ENCODE data around the gene SQSTM1.
"Not testable (repeated sequence)": the region's sequence is repeated elsewhere in the genome, so short reads cannot be mapped to it uniquely, and the experiment has no call there.

SQSTM1 gene

GRCh38 chr5:179786861-179787260 lies 33.8 kb upstream of the SQSTM1 start:
- Mint-ChIP-seq H3K27me3 (no peaks in the 10 kb centered on the region), H3K36me3 (ENCODE audit: insufficient read depth) (peaks cover 3% of the 10 kb centered on the region), H3K9me3 (no peaks in the 10 kb centered on the region), H3K27ac (peak overlapping the region in 1 of 2 donors; percentile 74), H3K4me1 (ENCODE audit: low read depth in 2 of 2) (peaks cover 0 to 4% of the 10 kb centered on the region in 2 donors), H3K4me3 (no peak overlapping the region)
- ATAC-seq (replicated peaks): no peak
- no peak for DNase-seq

GRCh38 chr5:179788193-179788854 lies 32.4 kb upstream of the SQSTM1 start:
- H3K9me3 Mint-ChIP-seq: no peaks in the 10 kb centered on the region
- peaks cover 3% of the 10 kb centered on the region for H3K36me3 Mint-ChIP-seq (ENCODE audit: insufficient read depth)
- peaks cover 7 to 9% of the 10 kb centered on the region in 2 donors for H3K4me1 Mint-ChIP-seq (ENCODE audit: low read depth in 2 of 2)
- ATAC-seq (replicated peaks) (no peak), DNase-seq (no peak)
- no peaks in the 10 kb centered on the region for H3K27me3 Mint-ChIP-seq
- no peak overlapping the region for H3K27ac Mint-ChIP-seq
- no peak overlapping the region for H3K4me3 Mint-ChIP-seq

DNA sequence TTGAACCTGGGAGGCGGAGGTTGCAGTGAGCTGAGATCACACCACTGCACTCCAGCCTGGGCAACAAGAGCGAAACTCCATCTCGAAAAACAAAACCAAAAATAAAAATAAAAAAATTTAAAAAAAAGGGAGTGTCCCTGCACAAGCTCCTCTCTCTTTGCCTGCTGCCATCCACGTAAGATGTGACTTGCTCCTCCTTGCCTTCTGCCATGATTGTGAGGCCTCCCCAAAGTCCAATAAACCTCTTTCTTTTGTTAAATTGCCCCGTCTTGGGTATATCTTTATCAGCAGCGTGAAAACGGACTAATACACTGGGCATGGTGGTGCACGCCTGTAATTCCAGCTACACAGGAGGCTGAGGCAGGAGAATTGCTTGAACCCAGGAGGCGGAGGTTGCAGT lies 31.4 kb upstream of the SQSTM1 start:
- not testable (repeated sequence) for DNase-seq; H3K4me3 Mint-ChIP-seq; H3K27ac Mint-ChIP-seq; H3K9me3 Mint-ChIP-seq; H3K36me3 Mint-ChIP-seq (ENCODE audit: insufficient read depth); H3K27me3 Mint-ChIP-seq; ATAC-seq (replicated peaks)
- peaks cover 15 to 19% of the 10 kb centered on the region in 2 donors for H3K4me1 Mint-ChIP-seq (ENCODE audit: low read depth in 2 of 2)

- peak overlapping the region in 1 of 2 donors; percentile 20 for H3K4me3 Mint-ChIP-seq
- ATAC-seq (replicated peaks) (no peak), DNase-seq (no peak)
- H3K36me3 Mint-ChIP-seq (ENCODE audit: insufficient read depth): peaks cover 25% of the 10 kb centered on the region
- no peaks in the 10 kb centered on the region for H3K27me3 Mint-ChIP-seq
- H3K9me3 Mint-ChIP-seq: no peaks in the 10 kb centered on the region
- peak overlapping the region; percentile 71 to 97 for H3K27ac Mint-ChIP-seq
- peaks cover 23 to 34% of the 10 kb centered on the region in 2 donors for H3K4me1 Mint-ChIP-seq (ENCODE audit: low read depth in 2 of 2)
Observed at GRCh38 chr5:179791881-179792611, 28.7 kb upstream of the SQSTM1 start.

- no peak for ATAC-seq (replicated peaks)
- Mint-ChIP-seq H3K27ac (peak overlapping the region; percentile 88 to 97), H3K4me3 (peak overlapping the region; percentile 76 to 77), H3K36me3 (ENCODE audit: insufficient read depth) (peaks cover 32% of the 10 kb centered on the region), H3K9me3 (no peaks in the 10 kb centered on the region), H3K27me3 (no peaks in the 10 kb centered on the region), H3K4me1 (ENCODE audit: low read depth in 2 of 2) (peaks cover 24 to 34% of the 10 kb centered on the region in 2 donors)
- DNase-seq: no peak
Observed at GRCh38 chr5:179792612-179793467, 27.9 kb upstream of the SQSTM1 start.

DNA sequence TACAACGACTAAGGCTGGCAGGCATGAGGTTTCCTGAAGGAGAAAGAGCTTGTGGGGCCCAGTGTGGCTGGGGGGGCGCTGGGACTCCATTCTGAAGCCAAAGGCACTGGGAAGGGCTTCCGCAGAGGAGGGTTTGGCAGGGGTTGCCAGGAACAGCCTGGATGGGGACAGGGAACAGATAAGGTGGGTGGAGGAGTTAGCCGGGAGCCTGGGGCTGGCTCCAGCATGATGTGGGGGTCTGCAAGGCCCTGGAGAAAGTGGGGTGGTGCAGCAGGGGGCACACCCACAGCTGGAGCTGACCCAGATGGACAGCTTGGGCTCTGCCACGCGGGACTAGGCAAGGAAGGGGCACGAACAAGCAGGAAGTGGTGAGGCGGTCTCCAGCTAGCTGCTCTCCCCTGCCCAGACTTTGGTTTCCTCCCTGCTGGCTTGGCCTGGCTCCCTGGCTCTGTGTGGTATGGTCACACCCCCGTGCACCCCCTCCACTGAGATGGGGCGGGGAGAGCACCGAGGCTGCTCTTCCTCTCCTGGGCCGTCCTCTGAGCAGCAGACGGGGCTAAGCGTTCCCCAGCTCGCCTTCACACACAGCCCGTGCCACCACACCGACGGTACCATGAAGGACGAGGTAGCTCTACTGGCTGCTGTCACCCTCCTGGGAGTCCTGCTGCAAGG lies 27.1 kb upstream of the SQSTM1 start, which contains the start of gene LTC4S:
Gene LTC4S (plus strand): TSS at position 519 of the 672 bp plus-strand sequence. CDS start 95 bp downstream, at position 614.
- Mint-ChIP-seq H3K4me3 (peak within 1 kb of the TSS; percentile 76 to 77), H3K36me3 (ENCODE audit: insufficient read depth) (peaks cover 32% of the 10 kb centered on the region), H3K27me3 (no peaks in the 10 kb centered on the region), H3K4me1 (ENCODE audit: low read depth in 2 of 2) (peaks cover 24 to 34% of the 10 kb centered on the region in 2 donors), H3K9me3 (no peaks in the 10 kb centered on the region), H3K27ac (peak within 1 kb of the TSS; percentile 88 to 97)
- ATAC-seq (replicated peaks) (peak; percentile 78), DNase-seq (peak; percentile 67 to 73 (median 71))

GRCh38 chr5:179794171-179794570 lies 26.5 kb upstream of the SQSTM1 start:
- Mint-ChIP-seq H3K4me1 (ENCODE audit: low read depth in 2 of 2) (peaks cover 24 to 34% of the 10 kb centered on the region in 2 donors), H3K9me3 (no peaks in the 10 kb centered on the region), H3K36me3 (ENCODE audit: insufficient read depth) (peaks cover 38% of the 10 kb centered on the region), H3K27ac (peak overlapping the region; percentile 88 to 97), H3K27me3 (no peaks in the 10 kb centered on the region), H3K4me3 (peak overlapping the region; percentile 76 to 77)
- no peak for ATAC-seq (replicated peaks)
- DNase-seq: no peak

DNA sequence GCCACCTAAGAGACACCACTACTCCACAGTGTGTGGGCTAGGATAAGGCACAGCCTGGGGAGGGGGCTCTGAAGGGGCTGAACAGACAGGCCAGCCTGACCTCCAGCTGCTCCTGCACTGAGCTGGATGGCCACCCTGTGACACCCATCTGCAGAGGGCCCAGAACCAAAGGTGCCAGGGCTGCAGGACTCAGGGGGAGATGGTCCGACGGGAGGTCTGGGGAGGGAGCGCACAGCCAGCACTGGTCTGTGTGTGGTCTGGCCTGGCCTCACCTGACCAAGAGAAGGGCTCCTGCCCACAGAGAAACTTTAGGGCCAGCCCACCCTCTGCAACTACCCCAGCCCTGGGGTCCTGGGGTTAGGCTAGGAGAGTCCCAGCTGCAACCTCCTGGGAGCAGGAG lies 26.1 kb upstream of the SQSTM1 start:
- peaks cover 28 to 34% of the 10 kb centered on the region in 2 donors for H3K4me1 Mint-ChIP-seq (ENCODE audit: low read depth in 2 of 2)
- H3K27ac Mint-ChIP-seq: peak overlapping the region in 1 of 2 donors; percentile 97
- H3K36me3 Mint-ChIP-seq (ENCODE audit: insufficient read depth): peaks cover 42% of the 10 kb centered on the region
- peak overlapping the region; percentile 76 to 77 for H3K4me3 Mint-ChIP-seq
- no peaks in the 10 kb centered on the region for H3K9me3 Mint-ChIP-seq
- no peak for DNase-seq
- H3K27me3 Mint-ChIP-seq: no peaks in the 10 kb centered on the region
- ATAC-seq (replicated peaks): no peak

DNA sequence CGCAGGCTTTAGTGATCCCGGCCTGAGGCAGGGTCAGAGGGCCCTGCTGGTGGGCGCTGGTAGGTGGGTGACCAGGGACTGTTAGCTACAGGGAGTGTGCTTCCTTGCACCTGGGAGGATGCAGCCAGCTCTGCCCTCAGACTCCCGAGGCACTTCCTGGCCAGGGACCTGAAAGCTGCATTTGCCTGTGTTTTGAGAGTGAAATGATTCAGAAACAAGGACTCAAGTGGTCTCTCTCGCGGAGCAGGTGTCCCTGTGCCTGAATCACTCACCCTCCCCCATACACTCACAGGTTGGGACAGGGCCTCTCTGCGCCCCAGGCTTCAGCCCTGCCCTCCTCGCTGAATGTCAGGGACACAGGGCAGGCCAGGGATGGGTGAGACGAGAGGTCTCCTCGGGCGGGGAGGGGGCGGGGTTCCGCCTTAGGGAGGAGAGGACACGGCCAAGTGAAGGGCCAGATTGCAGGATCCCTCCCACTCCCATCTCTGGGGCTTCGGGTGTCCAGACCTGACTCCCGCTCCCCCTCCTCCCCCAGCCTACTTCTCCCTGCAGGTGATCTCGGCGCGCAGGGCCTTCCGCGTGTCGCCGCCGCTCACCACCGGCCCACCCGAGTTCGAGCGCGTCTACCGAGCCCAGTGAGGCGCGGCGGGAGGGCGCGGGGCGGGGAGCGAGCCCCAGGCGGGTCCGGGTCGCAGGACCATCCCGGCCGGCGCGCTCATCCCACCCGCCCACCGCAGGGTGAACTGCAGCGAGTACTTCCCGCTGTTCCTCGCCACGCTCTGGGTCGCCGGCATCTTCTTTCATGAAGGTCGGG lies 25.4 kb upstream of the SQSTM1 start:
- DNase-seq: no peak
- H3K36me3 Mint-ChIP-seq (ENCODE audit: insufficient read depth): peaks cover 44% of the 10 kb centered on the region
- H3K27ac Mint-ChIP-seq: peak overlapping the region in 1 of 2 donors; percentile 97
- ATAC-seq (replicated peaks): no peak
- no peaks in the 10 kb centered on the region for H3K27me3 Mint-ChIP-seq
- H3K4me3 Mint-ChIP-seq: peak overlapping the region; percentile 76 to 77
- H3K4me1 Mint-ChIP-seq (ENCODE audit: low read depth in 2 of 2): peaks cover 31 to 34% of the 10 kb centered on the region in 2 donors
- no peaks in the 10 kb centered on the region for H3K9me3 Mint-ChIP-seq

- H3K27ac Mint-ChIP-seq: peak overlapping the region; percentile 58 to 83
- DNase-seq: peak; percentile 65 to 73 (median 67)
- peak overlapping the region; percentile 76 to 77 for H3K4me3 Mint-ChIP-seq
- H3K27me3 Mint-ChIP-seq: no peaks in the 10 kb centered on the region
- no peaks in the 10 kb centered on the region for H3K9me3 Mint-ChIP-seq
- peaks cover 41% of the 10 kb centered on the region for H3K36me3 Mint-ChIP-seq (ENCODE audit: insufficient read depth)
- peaks cover 31 to 34% of the 10 kb centered on the region in 2 donors for H3K4me1 Mint-ChIP-seq (ENCODE audit: low read depth in 2 of 2)
- ATAC-seq (replicated peaks): peak; percentile 70
Observed at GRCh38 chr5:179795863-179796833, 24.6 kb upstream of the SQSTM1 start.

DNA sequence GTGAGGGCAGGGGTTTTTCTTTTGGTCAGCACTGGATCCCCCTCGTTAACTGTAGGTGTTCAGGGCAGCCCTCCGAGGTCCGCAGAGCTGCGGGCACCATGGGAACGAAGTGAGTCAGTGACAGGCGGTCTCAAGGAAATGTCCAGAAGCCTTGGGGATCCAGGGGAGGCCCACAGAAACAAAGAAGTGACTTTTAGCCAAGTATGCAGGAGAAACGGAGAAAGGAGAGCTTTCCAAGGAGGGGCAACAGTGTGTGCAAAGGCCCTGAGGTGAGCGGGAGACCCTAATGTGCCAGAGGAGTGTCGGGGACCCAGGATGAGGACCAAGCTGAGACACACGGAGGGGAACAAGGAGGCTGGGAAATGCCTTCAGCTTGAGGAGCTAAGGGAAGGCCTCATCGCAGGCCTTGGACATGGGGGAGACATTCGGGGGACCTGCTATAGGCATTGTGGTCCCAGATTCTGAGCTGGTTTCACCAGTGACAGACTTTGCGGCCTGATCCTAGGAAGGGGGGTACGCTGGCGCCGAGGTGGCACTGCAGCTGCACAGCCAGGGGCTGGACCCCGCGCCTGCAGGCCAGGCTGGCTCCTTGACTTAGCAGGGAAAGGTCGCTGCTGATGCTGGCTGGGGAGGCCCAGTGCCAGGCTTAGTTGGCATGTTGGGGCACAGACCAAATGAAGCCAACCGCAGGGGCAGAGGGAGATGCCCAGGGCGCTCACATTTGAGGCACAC lies 23.7 kb upstream of the SQSTM1 start:
- Mint-ChIP-seq H3K27me3 (no peaks in the 10 kb centered on the region), H3K4me1 (ENCODE audit: low read depth in 2 of 2) (peaks cover 36 to 37% of the 10 kb centered on the region in 2 donors), H3K27ac (peak overlapping the region; percentile 58 to 83), H3K9me3 (no peaks in the 10 kb centered on the region), H3K4me3 (peak overlapping the region; percentile 76 to 77), H3K36me3 (ENCODE audit: insufficient read depth) (peaks cover 45% of the 10 kb centered on the region)
- ATAC-seq (replicated peaks): no peak
- no peak for DNase-seq

All from effector memory CD8-positive, alpha-beta T cell (primary cell).